NCI-H1105 treated with DMSO at 0.1 percent for 48 hours (cell line): ENCODE measurements around the gene GOLGA2.
A peak's percentile ranks its signal among the peaks of the same experiment; 100 is the strongest.

Source experiments
- DNase-seq: peaks from one replicate; lab custom pipeline; 2025; lab: John Stamatoyannopoulos, UW

The GOLGA2 gene

GRCh38 chr9:128275198-128276007 lies at the start of gene GOLGA2:
Gene GOLGA2 (minus strand): TSS chr9:128276007. CDS start chr9:128275976, 31 bp downstream.
- no peak for DNase-seq

GRCh38 chr9:128324401-128324800 lies 48.6 kb upstream of the GOLGA2 start:
- DNase-seq = no peak

GRCh38 chr9:128323791-128324190 lies 48.0 kb upstream of the GOLGA2 start:
- DNase-seq = no peak

- no peak for DNase-seq
Measured at GRCh38 chr9:128323212-128323730, 47.5 kb upstream of the GOLGA2 start.

- DNase-seq = peak; percentile 92
Measured at GRCh38 chr9:128322404-128323211, 46.8 kb upstream of the GOLGA2 start, which contains the start of the genes COQ4 and TRUB2. Gene COQ4 (plus strand): TSS chr9:128322839. CDS start chr9:128322859, 20 bp downstream. Gene TRUB2 (minus strand): TSS chr9:128322447. CDS start chr9:128322408, 39 bp downstream.

GRCh38 chr9:128321879-128322403 lies 46.1 kb upstream of the GOLGA2 start:
- no peak for DNase-seq

GRCh38 chr9:128321343-128321742 lies 45.5 kb upstream of the GOLGA2 start:
- DNase-seq = no peak

- DNase-seq = no peak
Measured at GRCh38 chr9:128317629-128318028, 41.8 kb upstream of the GOLGA2 start.

- DNase-seq = no peak
Measured at GRCh38 chr9:128316421-128316820, 40.6 kb upstream of the GOLGA2 start.

GRCh38 chr9:128314697-128315096 lies 38.9 kb upstream of the GOLGA2 start:
- no peak for DNase-seq

GRCh38 chr9:128310461-128310860 lies 34.7 kb upstream of the GOLGA2 start:
- DNase-seq = no peak

- DNase-seq = no peak
Measured at GRCh38 chr9:128309551-128309950, 33.7 kb upstream of the GOLGA2 start.

- no peak for DNase-seq
Measured at GRCh38 chr9:128304971-128305288, 29.1 kb upstream of the GOLGA2 start.

- DNase-seq = no peak
Measured at GRCh38 chr9:128304136-128304970, 28.5 kb upstream of the GOLGA2 start.

GRCh38 chr9:128298535-128299482 lies 23.0 kb upstream of the GOLGA2 start:
- no peak for DNase-seq

- DNase-seq = no peak
Measured at GRCh38 chr9:128297221-128297773, 21.5 kb upstream of the GOLGA2 start.

- DNase-seq = no peak
Measured at GRCh38 chr9:128296340-128297220, 20.8 kb upstream of the GOLGA2 start.

GRCh38 chr9:128294142-128294541 lies 18.3 kb upstream of the GOLGA2 start:
- no peak for DNase-seq

- DNase-seq = no peak
Measured at GRCh38 chr9:128293091-128293490, 17.3 kb upstream of the GOLGA2 start.
